PC-9 (cell line): ENCODE results near the gene PPP2R2C. TPM values are rescaled to one million over a fixed set of nuclear protein-coding genes. Genes with fewer than 3 reads are reported as not detected.

Experiments used
- BruUV-seq: library from RNA; stranded (reverse); fragments of 400-500 nt; replicated peaks from 2 replicates; lab custom pipeline; 2021; lab: Mats Ljungman, UMichigan
- CTCF ChIA-PET: fragments of 300-600 bp; sonication (Branson Sonifier 250); formaldehyde crosslinking; loops from one replicate; lab custom pipeline; 2022; ENCODE audit warnings: antibody characterized with exemption; lab: Charles Lee
- POLR2A ChIA-PET: fragments of 300-600 bp; sonication (Branson Sonifier 250); formaldehyde crosslinking; loops from one replicate; lab custom pipeline; 2022; ENCODE audit warnings: antibody characterized with exemption; ENCODE audit not compliant: unreplicated experiment; lab: Charles Lee
- DNase-seq, 2 experiments: peaks; one replicate each; pipeline versions ENCODE4 v3.0.0 to v3.0.0-alpha.2; 2015 to 2022; ENCODE audit warnings: mixed read lengths in 1 of 2
- H2AFZ ChIP-seq: fragments of 200-600 bp; sonication (generic); 2 replicates; pipeline ENCODE4 v1.8.1; 2017; ENCODE audit warnings: antibody characterized with exemption
- H3F3A ChIP-seq: fragments of 200-600 bp; sonication (generic); 2 replicates; pipeline ENCODE4 v1.8.1; 2017; ENCODE audit warnings: antibody characterized with exemption, mild to moderate bottlenecking, low read depth; ENCODE audit not compliant: insufficient read depth
- H3K27ac ChIP-seq: fragments of 200-600 bp; sonication (generic); 2 replicates; pipeline ENCODE4 v1.6.1; 2016; ENCODE audit warnings: mixed run types
- H3K27me3 ChIP-seq: fragments of 200-600 bp; sonication (generic); 2 replicates; pipeline ENCODE4 v1.6.1; 2016; ENCODE audit warnings: low read depth, mixed run types; ENCODE audit not compliant: insufficient read depth
- H3K36me3 ChIP-seq: fragments of 200-600 bp; sonication (generic); 2 replicates; pipeline ENCODE4 v1.6.1; 2016; ENCODE audit warnings: low read depth, mixed run types
- H3K4me1 ChIP-seq: fragments of 200-600 bp; sonication (generic); replicated peaks from 2 replicates; pipeline ENCODE4 v1.6.1; 2016; ENCODE audit warnings: mixed run types; ENCODE audit not compliant: insufficient read depth
- H3K4me2 ChIP-seq: fragments of 200-600 bp; sonication (generic); 2 replicates; pipeline ENCODE4 v1.6.1; 2017; ENCODE audit warnings: mixed run types
- H3K4me3 ChIP-seq: fragments of 200-600 bp; sonication (generic); 2 replicates; pipeline ENCODE4 v1.6.1; 2016; ENCODE audit warnings: mixed run types
- H3K79me2 ChIP-seq: fragments of 200-600 bp; sonication (generic); 2 replicates; pipeline ENCODE4 v1.6.1; 2017; ENCODE audit warnings: low read depth, mixed run types
- H3K9me2 ChIP-seq: fragments of 200-600 bp; sonication (generic); 2 replicates; pipeline ENCODE4 v1.8.1; 2017; ENCODE audit warnings: mild to moderate bottlenecking; ENCODE audit not compliant: insufficient read depth
- H3K9me3 ChIP-seq: fragments of 200-600 bp; sonication (generic); 2 replicates; pipeline ENCODE4 v1.8.1; 2016; ENCODE audit warnings: low read depth; ENCODE audit not compliant: insufficient read depth
- H4K20me1 ChIP-seq: fragments of 200-600 bp; sonication (generic); 2 replicates; pipeline ENCODE4 v1.8.1; 2017; ENCODE audit not compliant: insufficient read depth
- CTCF ChIP-seq: fragments of 200-600 bp; sonication (generic); conservative IDR thresholded peaks from 2 replicates; pipeline ENCODE4 v1.6.1; 2017; ENCODE audit warnings: mixed run types, antibody characterized with exemption, mild to moderate bottlenecking, moderate library complexity
- EZH2 ChIP-seq: fragments of 200-600 bp; sonication (generic); IDR thresholded peaks from 2 replicates; pipeline ENCODE4 v1.8.0; 2017; ENCODE audit warnings: antibody characterized with exemption, low read depth
- intact Hi-C: fragments of 100-400 bp; cut with micrococcal nuclease; formaldehyde crosslinking; loops from one replicate; pipeline ENCODE4 v1.10.0; 2022; ENCODE audit not compliant: unreplicated experiment
- total RNA-seq: library from RNA; stranded (reverse); gene quantifications from 2 replicates; pipeline ENCODE4 v1.2.3, GENCODE V29; 2021

Gene PPP2R2C
- total RNA-seq, 1 experiment from 2014 or later, result 40.9 TPM

- H3K27me3 ChIP-seq, result no peaks in the 10 kb centered on the region
- no peaks in the 10 kb centered on the region for H4K20me1 ChIP-seq
- no peak for DNase-seq
- TF ChIP-seq EZH2, result no peak
- TF ChIP-seq CTCF, result no peak
- intact Hi-C loops, result no loop called here
- H3K4me3 ChIP-seq, result no peak overlapping the region
- no peaks in the 10 kb centered on the region for H3F3A ChIP-seq
- ChIA-PET CTCF (no interaction called here), POLR2A (no interaction called here)
- H2AFZ ChIP-seq, result no peak overlapping the region
- no TSS peak for BruUV-seq
- H3K9me2 ChIP-seq, result no peaks in the 10 kb centered on the region
- no peak overlapping the region for H3K4me2 ChIP-seq
- 0 out of 2 replicates have a peak, but pooled peaks cover 1% of the 10 kb centered on the region for H3K4me1 ChIP-seq
- no peaks in the 10 kb centered on the region for H3K9me3 ChIP-seq
- H3K79me2 ChIP-seq, result no peaks in the 10 kb centered on the region
- no peaks in the 10 kb centered on the region for H3K36me3 ChIP-seq
- no peak overlapping the region for H3K27ac ChIP-seq
These were observed 165.2 kb downstream of the PPP2R2C start for GRCh38 chr4:6307230-6307629.

- DNase-seq, result no peak
- Histone ChIP-seq H2AFZ (no peak overlapping the region), H3K4me2 (no peak overlapping the region), H3F3A (no peaks in the 10 kb centered on the region), H3K79me2 (no peaks in the 10 kb centered on the region), H3K27ac (no peak overlapping the region), H3K9me3 (no peaks in the 10 kb centered on the region), H3K4me3 (no peak overlapping the region), H4K20me1 (no peaks in the 10 kb centered on the region), H3K9me2 (no peaks in the 10 kb centered on the region), H3K27me3 (no peaks in the 10 kb centered on the region), H3K4me1 (no peaks in the 10 kb centered on the region), H3K36me3 (no peaks in the 10 kb centered on the region)
- POLR2A ChIA-PET, result no interaction called here
- no TSS peak for BruUV-seq
- intact Hi-C loops, result no loop called here
- CTCF ChIA-PET, result interaction anchor here (0.6 kb wide), 1 partner anchor 23 kb away, joined by 3 read pairs; no protein-coding TSS in a partner anchor
- TF ChIP-seq CTCF (no peak), EZH2 (no peak)
These were observed 166.1 kb downstream of the PPP2R2C start for GRCh38 chr4:6306299-6306698.

GRCh38 chr4:6303943-6304342 is 168.5 kb downstream of the PPP2R2C start:
- Histone ChIP-seq H3F3A (no peaks in the 10 kb centered on the region), H3K27me3 (no peaks in the 10 kb centered on the region), H3K4me1 (no peaks in the 10 kb centered on the region), H3K4me2 (no peak overlapping the region), H4K20me1 (no peaks in the 10 kb centered on the region), H3K27ac (no peak overlapping the region), H3K9me2 (no peaks in the 10 kb centered on the region), H3K36me3 (no peaks in the 10 kb centered on the region), H3K79me2 (no peaks in the 10 kb centered on the region), H3K9me3 (no peaks in the 10 kb centered on the region), H2AFZ (no peak overlapping the region), H3K4me3 (no peak overlapping the region)
- intact Hi-C loops, result no loop called here
- BruUV-seq, result no TSS peak
- CTCF ChIA-PET, result no interaction called here
- no peak for DNase-seq
- TF ChIP-seq EZH2 (no peak), CTCF (no peak)
- POLR2A ChIA-PET, result no interaction called here
